Measurements from ENCODE around the gene GFY.

- no peak for TF ChIP-seq CTCF (IDR thresholded peaks at IDR 0.05)
- no peak for TF ChIP-seq POLR2A (IDR thresholded peaks at IDR 0.05)
These were observed 2.6 kb upstream of the GFY start for GRCh38 chr19:49422407-49423070.
